ENCODE data around the gene OIP5. TPM values are rescaled to one million over a fixed set of nuclear protein-coding genes. Genes with fewer than 3 reads are reported as not detected.

OIP5 gene
- total and polyA plus RNA-seq, 10 of the 15 experiments (the other 5 are each of a cell fraction or from before 2014, with no cell fraction given), result 4.8 to 61.4 (median 22.1) TPM

DNA sequence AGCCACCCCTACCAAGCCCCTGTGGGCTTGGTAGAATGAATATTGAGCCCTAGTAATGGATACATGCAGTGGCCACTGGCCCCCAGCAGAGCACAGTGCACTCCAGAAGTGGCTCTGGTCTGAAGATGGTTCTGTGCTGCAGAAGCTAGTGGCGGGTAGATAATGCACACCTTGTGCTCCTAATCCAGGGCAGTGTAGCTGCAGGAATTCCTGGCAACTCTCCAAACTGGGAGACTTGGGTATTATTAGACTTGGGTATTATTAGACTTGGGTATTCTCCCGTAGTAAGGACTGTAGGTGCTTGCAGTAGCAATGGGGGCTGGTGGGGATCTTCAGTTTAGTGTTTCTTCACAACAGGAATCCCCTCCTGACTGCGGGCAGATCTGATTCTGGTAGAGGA is 35.0 kb upstream of the OIP5 start:
- peaks cover 22 to 51% of the 10 kb centered on the region in 2 experiments for H3K36me3 ChIP-seq (ENCODE audit: control insufficient read depth in 2 of 2, insufficient read depth in 2 of 2, low read length in 1 of 2)
- ChIA-PET CTCF (no interaction called here), SMC1A (ENCODE audit: uncharacterized antibody, unreplicated experiment) (no interaction called here), POLR2A (interaction anchor here (0.6 kb wide), 2 partner anchors 164 to 382 kb away, joined by 3 to 6 read pairs; no protein-coding TSS in a partner anchor), RAD21 (ENCODE audit: unreplicated experiment) (no interaction called here)
- no peaks in the 10 kb centered on the region for H3K4me1 ChIP-seq (ENCODE audit: control insufficient read depth, insufficient read depth, low read length)
- H3K4me3 ChIP-seq, result no peak overlapping the region
- intact Hi-C loops (cut with micrococcal nuclease; ENCODE audit: unreplicated experiment) (no loop called here), in situ Hi-C loops (cut with MboI) (loop anchor here (10.0 kb wide), 1 partner anchor 1173 kb away; no protein-coding TSS in a partner anchor)
- no peaks in the 10 kb centered on the region for H3K9me3 ChIP-seq (replicated peaks; ENCODE audit: control insufficient read depth, insufficient read depth, low read length)
- DNase-seq (ENCODE audit: low read depth, low spot score) (no peak), FAIRE-seq (no peak), ATAC-seq (no peak)
- TF ChIP-seq RBBP5 (conservative IDR thresholded peaks at IDR 0.05) (no peak), BACH1 (IDR thresholded peaks at IDR 0.05; ENCODE audit: borderline replicate concordance) (no peak), GATAD2B (conservative IDR thresholded peaks at IDR 0.05; ENCODE audit: low read depth) (no peak), NFXL1 (IDR thresholded peaks at IDR 0.05; ENCODE audit: borderline replicate concordance) (no peak)
- no peak overlapping the region for H3K4me2 ChIP-seq (ENCODE audit: control insufficient read depth, insufficient read depth)
- no peak overlapping the region for H3K9ac ChIP-seq (ENCODE audit: control insufficient read depth, insufficient read depth, low read length)
- WGBS (ENCODE audit: insufficient coverage, insufficient replicate concordance, low lambda C conversion rate, missing lambda C conversion rate), result 99% methylated on average over 3 of the region's 3 CpGs
- no peak overlapping the region for H2AFZ ChIP-seq (ENCODE audit: control insufficient read depth, low read depth, low read length)
- BruUV-seq (replicated peaks), result no TSS peak
- H4K20me1 ChIP-seq (ENCODE audit: control insufficient read depth, insufficient read depth), result no peaks in the 10 kb centered on the region
- H3K79me2 ChIP-seq (ENCODE audit: control insufficient read depth, insufficient read depth, low read length), result no peaks in the 10 kb centered on the region
- no peaks in the 10 kb centered on the region for H3K27me3 ChIP-seq (replicated peaks in 1 of 2; ENCODE audit: control insufficient read depth in 2 of 2, insufficient read depth in 2 of 2, low read length in 1 of 2)
- no peak overlapping the region for H3K27ac ChIP-seq (ENCODE audit: control insufficient read depth, insufficient read depth)

DNA sequence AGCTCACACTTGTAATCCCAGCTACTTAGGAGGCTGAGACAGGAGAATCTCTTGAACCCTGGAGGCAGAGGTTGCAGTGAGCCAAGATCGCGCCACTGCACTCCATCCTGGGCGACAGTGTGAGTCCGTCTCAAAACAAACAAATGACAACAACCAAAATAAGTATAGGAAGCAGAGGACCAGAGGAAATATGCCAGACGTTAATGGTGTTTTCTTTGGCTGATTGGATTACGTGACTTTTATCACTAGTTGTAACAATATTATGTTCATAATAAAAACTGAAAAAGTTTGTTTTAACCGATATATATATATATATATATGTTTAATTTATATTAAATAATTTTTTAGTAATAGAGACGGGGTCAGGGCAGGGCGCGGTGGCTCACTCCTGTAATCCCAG is 22.0 kb upstream of the OIP5 start:
- intact Hi-C loops (cut with micrococcal nuclease; ENCODE audit: unreplicated experiment) (no loop called here), in situ Hi-C loops (cut with MboI) (no loop called here)
- Histone ChIP-seq H3K4me3 (no peak overlapping the region), H4K20me1 (ENCODE audit: control insufficient read depth, insufficient read depth) (no peaks in the 10 kb centered on the region), H3K79me2 (ENCODE audit: control insufficient read depth, insufficient read depth, low read length) (no peaks in the 10 kb centered on the region), H3K4me1 (ENCODE audit: control insufficient read depth, insufficient read depth, low read length) (no peaks in the 10 kb centered on the region), H3K36me3 (ENCODE audit: control insufficient read depth in 2 of 2, insufficient read depth in 2 of 2, low read length in 1 of 2) (peaks cover 13 to 49% of the 10 kb centered on the region in 2 experiments), H3K27me3 (replicated peaks in 1 of 2; ENCODE audit: control insufficient read depth in 2 of 2, insufficient read depth in 2 of 2, low read length in 1 of 2) (no peaks in the 10 kb centered on the region), H3K4me2 (ENCODE audit: control insufficient read depth, insufficient read depth) (no peak overlapping the region), H3K27ac (ENCODE audit: control insufficient read depth, insufficient read depth) (no peak overlapping the region), H3K9ac (ENCODE audit: control insufficient read depth, insufficient read depth, low read length) (no peak overlapping the region), H2AFZ (ENCODE audit: control insufficient read depth, low read depth, low read length) (no peak overlapping the region), H3K9me3 (replicated peaks; ENCODE audit: control insufficient read depth, insufficient read depth, low read length) (no peaks in the 10 kb centered on the region)
- FAIRE-seq, result no peak
- no peak for ATAC-seq
- RAD21 ChIA-PET (ENCODE audit: unreplicated experiment), result no interaction called here
- POLR2A ChIA-PET, result no interaction called here
- no TSS peak for BruUV-seq (replicated peaks)
- WGBS (ENCODE audit: insufficient coverage, insufficient replicate concordance, low lambda C conversion rate, missing lambda C conversion rate), result 98% methylated on average over 10 of the region's 10 CpGs
- DNase-seq (ENCODE audit: low read depth, low spot score), result no peak
- CTCF ChIA-PET, result no interaction called here
- SMC1A ChIA-PET (ENCODE audit: uncharacterized antibody, unreplicated experiment), result no interaction called here
- TF ChIP-seq NR2F1 (conservative IDR thresholded peaks at IDR 0.05) (no peak), SREBF2 (IDR thresholded peaks at IDR 0.05; ENCODE audit: low read length) (no peak), NR2C2 (IDR thresholded peaks at IDR 0.05; ENCODE audit: borderline replicate concordance, control insufficient read depth, insufficient read length, low read depth) (no peak), SRF (IDR thresholded peaks at IDR 0.05; ENCODE audit: low read depth in 2 of 2, low read length in 2 of 2) (no peak), JUNB (IDR thresholded peaks at IDR 0.05) (no peak), KDM1A (IDR thresholded peaks at IDR 0.05; ENCODE audit: borderline replicate concordance) (no peak), EED (IDR thresholded peaks at IDR 0.05; ENCODE audit: low read depth) (no peak), NFXL1 (IDR thresholded peaks at IDR 0.05; ENCODE audit: borderline replicate concordance) (no peak), NBN (IDR thresholded peaks at IDR 0.05) (no peak), NFYB (IDR thresholded peaks at IDR 0.05; ENCODE audit: insufficient read depth, low read depth, low read length) (no peak), TARDBP (IDR thresholded peaks at IDR 0.05; ENCODE audit: borderline replicate concordance) (no peak)
- TF ChIP-seq, protein P1, sequence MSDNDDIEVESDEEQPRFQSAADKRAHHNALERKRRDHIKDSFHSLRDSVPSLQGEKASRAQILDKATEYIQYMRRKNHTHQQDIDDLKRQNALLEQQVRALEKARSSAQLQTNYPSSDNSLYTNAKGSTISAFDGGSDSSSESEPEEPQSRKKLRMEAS (IDR thresholded peaks at IDR 0.05; ENCODE audit: low read depth, low read length), result no peak
- TF ChIP-seq, protein P2, sequence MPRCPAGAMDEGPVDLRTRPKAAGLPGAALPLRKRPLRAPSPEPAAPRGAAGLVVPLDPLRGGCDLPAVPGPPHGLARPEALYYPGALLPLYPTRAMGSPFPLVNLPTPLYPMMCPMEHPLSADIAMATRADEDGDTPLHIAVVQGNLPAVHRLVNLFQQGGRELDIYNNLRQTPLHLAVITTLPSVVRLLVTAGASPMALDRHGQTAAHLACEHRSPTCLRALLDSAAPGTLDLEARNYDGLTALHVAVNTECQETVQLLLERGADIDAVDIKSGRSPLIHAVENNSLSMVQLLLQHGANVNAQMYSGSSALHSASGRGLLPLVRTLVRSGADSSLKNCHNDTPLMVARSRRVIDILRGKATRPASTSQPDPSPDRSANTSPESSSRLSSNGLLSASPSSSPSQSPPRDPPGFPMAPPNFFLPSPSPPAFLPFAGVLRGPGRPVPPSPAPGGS (IDR thresholded peaks at IDR 0.05; ENCODE audit: borderline replicate concordance, insufficient read depth, low read depth, low read length, poor library complexity, severe bottlenecking), result no peak
- TF ChIP-seq, protein P3, sequence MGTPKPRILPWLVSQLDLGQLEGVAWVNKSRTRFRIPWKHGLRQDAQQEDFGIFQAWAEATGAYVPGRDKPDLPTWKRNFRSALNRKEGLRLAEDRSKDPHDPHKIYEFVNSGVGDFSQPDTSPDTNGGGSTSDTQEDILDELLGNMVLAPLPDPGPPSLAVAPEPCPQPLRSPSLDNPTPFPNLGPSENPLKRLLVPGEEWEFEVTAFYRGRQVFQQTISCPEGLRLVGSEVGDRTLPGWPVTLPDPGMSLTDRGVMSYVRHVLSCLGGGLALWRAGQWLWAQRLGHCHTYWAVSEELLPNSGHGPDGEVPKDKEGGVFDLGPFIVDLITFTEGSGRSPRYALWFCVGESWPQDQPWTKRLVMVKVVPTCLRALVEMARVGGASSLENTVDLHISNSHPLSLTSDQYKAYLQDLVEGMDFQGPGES (IDR thresholded peaks at IDR 0.05), result no peak
